ENCODE results near the gene FLRT2.

DNA sequence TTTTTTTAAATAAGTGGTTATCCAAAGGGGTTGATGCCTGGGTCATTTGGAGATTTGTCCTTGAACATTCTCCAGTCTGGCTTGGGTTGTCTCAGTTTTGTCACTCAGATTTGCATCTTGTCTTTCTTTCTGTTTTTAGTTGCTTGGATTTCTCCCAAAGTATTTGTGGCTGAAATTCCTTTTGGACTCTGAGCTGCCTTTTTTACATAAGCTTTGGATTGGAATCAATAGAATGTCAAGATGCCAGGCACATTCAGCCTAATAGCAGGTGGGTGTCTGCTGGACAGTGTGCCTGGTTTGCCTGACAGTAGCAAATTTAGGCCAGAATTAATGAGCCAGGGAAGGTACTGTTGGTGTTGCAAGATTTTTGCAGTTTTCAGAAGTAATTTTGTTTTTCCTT is 50.0 kb downstream of the FLRT2 start:
- TF ChIP-seq TGIF2 (CRISPR knock-in tag; IDR thresholded peaks at IDR 0.05) (no peak), GMEB1 (CRISPR knock-in tag; IDR thresholded peaks at IDR 0.05) (no peak), KDM1A (IDR thresholded peaks at IDR 0.05) (no peak), NFYB (IDR thresholded peaks at IDR 0.05; ENCODE audit: extremely low read depth, insufficient read length) (no peak), ZNF324 (CRISPR knock-in tag; IDR thresholded peaks at IDR 0.05) (no peak), TBL1XR1 (IDR thresholded peaks at IDR 0.05; ENCODE audit: low read length in 2 of 2) (no peak), POLR2AphosphoS5 (IDR thresholded peaks at IDR 0.05; ENCODE audit: control insufficient read depth, insufficient read depth, low read depth, low read length) (no peak), EZH2 (IDR thresholded peaks at IDR 0.05; ENCODE audit: borderline replicate concordance, low read depth, low read length) (no peak), ZBTB33 (CRISPR knock-in tag; IDR thresholded peaks at IDR 0.05) (no peak), KLF13 (tag; IDR thresholded peaks at IDR 0.05; ENCODE audit: borderline replicate concordance, low read depth) (no peak), CBFB (CRISPR knock-in tag; IDR thresholded peaks at IDR 0.05) (no peak)

All from K562 (cell line).